Hepatocyte (in vitro differentiated cells): ENCODE measurements around the gene C1orf232.

Experiments used
- EZH2 ChIP-seq: fragments of 200-600 bp; sonication (generic); IDR thresholded peaks from 2 replicates; pipeline ENCODE4 v1.6.1; 2016; ENCODE audit warnings: antibody characterized with exemption, mild to moderate bottlenecking, borderline replicate concordance
- TF ChIP-seq, protein P1 (sequence below): fragments of 200-600 bp; sonication (generic); IDR thresholded peaks from 2 replicates; pipeline ENCODE4 v1.5.1; 2016; ENCODE audit warnings: antibody characterized with exemption, mild to moderate bottlenecking; ENCODE audit not compliant: poor library complexity

DNA sequence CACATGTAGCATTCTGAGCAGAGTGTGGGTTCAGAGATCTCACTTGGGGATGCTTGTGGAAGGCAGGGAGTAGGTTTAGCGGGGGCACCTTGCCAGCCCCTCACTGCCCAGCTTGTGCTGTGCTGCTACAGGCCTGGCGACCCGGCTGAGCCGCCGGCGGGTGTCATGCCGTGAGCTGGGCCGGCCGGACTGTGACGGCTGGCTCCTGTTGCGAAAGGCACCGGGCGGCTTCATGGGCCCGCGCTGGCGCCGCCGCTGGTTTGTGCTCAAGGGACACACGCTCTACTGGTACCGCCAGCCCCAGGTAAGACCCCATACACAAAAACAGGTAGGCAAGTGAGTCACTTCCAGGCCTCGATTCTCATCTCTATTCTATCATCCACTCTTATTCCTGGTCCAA is 16.1 kb upstream of the C1orf232 start:
- TF ChIP-seq, protein P1, sequence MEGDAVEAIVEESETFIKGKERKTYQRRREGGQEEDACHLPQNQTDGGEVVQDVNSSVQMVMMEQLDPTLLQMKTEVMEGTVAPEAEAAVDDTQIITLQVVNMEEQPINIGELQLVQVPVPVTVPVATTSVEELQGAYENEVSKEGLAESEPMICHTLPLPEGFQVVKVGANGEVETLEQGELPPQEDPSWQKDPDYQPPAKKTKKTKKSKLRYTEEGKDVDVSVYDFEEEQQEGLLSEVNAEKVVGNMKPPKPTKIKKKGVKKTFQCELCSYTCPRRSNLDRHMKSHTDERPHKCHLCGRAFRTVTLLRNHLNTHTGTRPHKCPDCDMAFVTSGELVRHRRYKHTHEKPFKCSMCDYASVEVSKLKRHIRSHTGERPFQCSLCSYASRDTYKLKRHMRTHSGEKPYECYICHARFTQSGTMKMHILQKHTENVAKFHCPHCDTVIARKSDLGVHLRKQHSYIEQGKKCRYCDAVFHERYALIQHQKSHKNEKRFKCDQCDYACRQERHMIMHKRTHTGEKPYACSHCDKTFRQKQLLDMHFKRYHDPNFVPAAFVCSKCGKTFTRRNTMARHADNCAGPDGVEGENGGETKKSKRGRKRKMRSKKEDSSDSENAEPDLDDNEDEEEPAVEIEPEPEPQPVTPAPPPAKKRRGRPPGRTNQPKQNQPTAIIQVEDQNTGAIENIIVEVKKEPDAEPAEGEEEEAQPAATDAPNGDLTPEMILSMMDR = no peak
- no peak for TF ChIP-seq EZH2
